ENCODE results near the gene NFIB. TPM values are rescaled to one million over a fixed set of nuclear protein-coding genes. Genes with fewer than 3 reads are reported as not detected.

Gene NFIB
- total and polyA plus RNA-seq, 2 experiments from 2014 or later: 5.7 to 13.9 TPM

DNA sequence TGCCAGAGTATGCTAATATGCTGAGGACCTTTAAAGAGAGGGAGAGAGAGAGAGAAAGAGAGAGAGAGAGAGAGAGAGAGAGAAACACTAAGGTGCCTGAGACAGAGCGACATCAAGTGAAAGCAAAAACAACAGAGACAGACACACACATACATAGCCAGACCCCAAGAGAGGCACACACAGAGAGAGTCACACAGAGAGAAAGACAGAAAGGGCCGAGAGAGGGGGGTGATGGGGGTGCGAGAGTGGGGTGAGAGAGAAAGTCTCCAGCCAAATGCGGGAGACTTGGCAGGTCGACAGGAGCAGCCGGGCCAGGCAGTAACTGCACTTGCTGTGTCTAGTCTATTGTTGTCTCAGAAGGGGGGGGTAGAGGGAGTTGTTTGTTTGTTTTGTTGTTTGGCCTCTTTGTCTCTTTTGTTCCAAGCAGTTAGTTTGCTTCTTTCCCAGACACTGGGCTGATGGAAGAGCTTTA lies 30.1 kb upstream of the NFIB start:
- Histone ChIP-seq H3K36me3 (no peaks in the 10 kb centered on the region), H3K27me3 (peaks cover 100% of the 10 kb centered on the region), H3K4me3 (no peak overlapping the region), H3K27ac (no peak overlapping the region), H3K4me1 (ENCODE audit: low read depth) (peaks cover 12% of the 10 kb centered on the region), H3K9me3 (ENCODE audit: low read depth) (no peaks in the 10 kb centered on the region)
- no peak for DNase-seq (ENCODE audit: low read depth in 1 of 2, low spot score in 1 of 2)
- TF ChIP-seq, protein P1, sequence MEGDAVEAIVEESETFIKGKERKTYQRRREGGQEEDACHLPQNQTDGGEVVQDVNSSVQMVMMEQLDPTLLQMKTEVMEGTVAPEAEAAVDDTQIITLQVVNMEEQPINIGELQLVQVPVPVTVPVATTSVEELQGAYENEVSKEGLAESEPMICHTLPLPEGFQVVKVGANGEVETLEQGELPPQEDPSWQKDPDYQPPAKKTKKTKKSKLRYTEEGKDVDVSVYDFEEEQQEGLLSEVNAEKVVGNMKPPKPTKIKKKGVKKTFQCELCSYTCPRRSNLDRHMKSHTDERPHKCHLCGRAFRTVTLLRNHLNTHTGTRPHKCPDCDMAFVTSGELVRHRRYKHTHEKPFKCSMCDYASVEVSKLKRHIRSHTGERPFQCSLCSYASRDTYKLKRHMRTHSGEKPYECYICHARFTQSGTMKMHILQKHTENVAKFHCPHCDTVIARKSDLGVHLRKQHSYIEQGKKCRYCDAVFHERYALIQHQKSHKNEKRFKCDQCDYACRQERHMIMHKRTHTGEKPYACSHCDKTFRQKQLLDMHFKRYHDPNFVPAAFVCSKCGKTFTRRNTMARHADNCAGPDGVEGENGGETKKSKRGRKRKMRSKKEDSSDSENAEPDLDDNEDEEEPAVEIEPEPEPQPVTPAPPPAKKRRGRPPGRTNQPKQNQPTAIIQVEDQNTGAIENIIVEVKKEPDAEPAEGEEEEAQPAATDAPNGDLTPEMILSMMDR (IDR thresholded peaks at IDR 0.05; ENCODE audit: low read depth, low read length): no peak

DNA sequence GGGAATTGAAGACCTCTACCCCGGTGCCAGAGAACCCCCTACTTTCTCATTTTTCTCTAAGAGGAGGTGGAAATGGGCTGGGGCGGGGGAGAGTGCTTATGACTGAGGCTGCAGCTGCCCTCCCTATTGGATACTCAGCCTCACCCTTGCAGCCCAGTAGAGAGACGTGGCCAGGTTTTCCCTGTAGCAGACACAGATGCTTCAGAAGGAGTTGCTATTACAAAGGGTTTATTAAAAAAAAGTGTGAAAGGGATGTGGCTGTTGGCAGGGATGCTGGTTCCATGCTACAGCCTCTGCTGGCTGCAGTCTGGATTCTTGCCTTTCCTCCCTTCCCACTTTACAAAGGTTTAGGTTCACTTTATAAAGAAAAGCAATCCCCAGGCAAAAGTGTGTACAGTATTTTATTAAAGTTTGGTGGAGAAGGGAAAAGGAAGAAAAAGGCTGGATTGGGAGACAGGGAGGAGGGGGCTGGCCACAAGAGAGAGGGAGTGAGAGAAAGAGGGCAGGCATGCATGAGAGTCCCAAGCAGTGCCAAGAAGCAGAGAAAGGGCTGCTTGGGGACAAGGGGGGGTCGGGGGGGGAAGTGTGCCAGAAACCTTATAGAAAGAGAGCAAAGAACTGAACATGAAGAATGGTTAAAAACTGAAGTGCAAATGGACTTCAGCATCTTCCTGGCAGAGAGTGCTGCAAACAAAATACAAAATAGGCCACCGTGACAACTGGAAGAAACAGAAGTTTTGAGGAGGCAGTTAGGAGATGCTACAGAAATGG lies 29.5 kb upstream of the NFIB start:
- TF ChIP-seq, protein P1 (IDR thresholded peaks at IDR 0.05; ENCODE audit: low read depth, low read length): no peak
- Histone ChIP-seq H3K36me3 (no peaks in the 10 kb centered on the region), H3K27ac (no peak overlapping the region), H3K4me3 (no peak overlapping the region), H3K9me3 (ENCODE audit: low read depth) (no peaks in the 10 kb centered on the region), H3K27me3 (peaks cover 97% of the 10 kb centered on the region), H3K4me1 (ENCODE audit: low read depth) (peaks cover 8% of the 10 kb centered on the region)
- no peak for DNase-seq (ENCODE audit: low read depth in 1 of 2, low spot score in 1 of 2)

DNA sequence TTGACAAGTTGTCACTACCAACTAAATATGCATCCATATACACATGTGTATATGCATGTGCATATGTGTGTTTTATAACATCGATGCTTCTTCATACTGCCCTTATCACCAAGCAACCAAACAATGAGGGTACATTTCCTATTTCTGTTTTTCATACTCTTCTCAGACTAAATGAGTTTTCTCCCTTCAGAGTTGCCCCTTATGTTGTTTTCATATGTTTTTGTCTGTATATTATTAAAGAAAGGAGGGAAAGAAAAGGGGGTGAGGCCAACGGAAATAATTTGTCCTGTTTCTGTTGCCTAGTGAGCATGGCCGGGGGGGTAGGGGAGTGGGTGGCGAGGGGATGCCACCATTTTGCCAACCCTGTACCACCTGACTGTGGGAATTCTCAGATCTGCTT lies 28.8 kb upstream of the NFIB start:
- no peak for DNase-seq (ENCODE audit: low read depth in 1 of 2, low spot score in 1 of 2)
- TF ChIP-seq, protein P1 (IDR thresholded peaks at IDR 0.05; ENCODE audit: low read depth, low read length): no peak
- H3K27ac ChIP-seq: no peak overlapping the region
- H3K4me3 ChIP-seq: no peak overlapping the region
- no peaks in the 10 kb centered on the region for H3K9me3 ChIP-seq (ENCODE audit: low read depth)
- peaks cover 90% of the 10 kb centered on the region for H3K27me3 ChIP-seq
- no peaks in the 10 kb centered on the region for H3K36me3 ChIP-seq
- H3K4me1 ChIP-seq (ENCODE audit: low read depth): peaks cover 8% of the 10 kb centered on the region

DNA sequence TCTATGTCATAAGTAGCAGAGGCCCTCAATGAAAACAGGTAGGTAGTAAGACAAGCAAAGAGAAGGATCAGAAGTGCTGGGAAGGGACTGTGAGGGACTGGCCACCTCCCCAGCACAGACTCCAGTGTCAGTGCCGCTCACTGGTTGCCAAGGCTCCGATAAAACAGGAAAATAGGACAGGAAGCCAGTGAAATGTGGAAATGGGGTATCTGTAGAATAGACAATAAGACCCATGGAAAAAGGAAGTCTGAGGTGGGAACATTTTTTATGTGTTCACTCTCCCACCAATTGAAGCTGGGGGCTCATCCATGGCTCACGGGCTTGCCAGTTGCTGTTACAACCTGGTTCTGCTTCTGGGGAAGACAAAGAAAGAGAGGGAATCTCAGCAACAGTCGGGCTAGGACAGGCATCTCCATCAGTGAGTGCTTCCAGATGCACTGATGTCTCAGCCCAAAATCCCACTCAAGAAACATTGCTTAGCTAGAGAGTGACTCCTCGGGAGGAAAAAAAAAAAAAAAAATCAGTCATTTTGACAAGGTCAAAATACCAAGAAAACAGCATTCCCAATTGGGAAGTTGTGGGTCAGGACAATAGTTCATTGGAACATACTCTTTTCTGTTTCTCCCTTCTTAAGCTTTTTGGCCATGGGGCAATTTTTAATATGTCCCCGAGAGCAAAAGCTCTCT lies 27.6 kb upstream of the NFIB start:
- Histone ChIP-seq H3K4me1 (ENCODE audit: low read depth) (peaks cover under 1% of the 10 kb centered on the region), H3K4me3 (no peak overlapping the region), H3K36me3 (no peaks in the 10 kb centered on the region), H3K27me3 (peaks cover 83% of the 10 kb centered on the region), H3K9me3 (ENCODE audit: low read depth) (no peaks in the 10 kb centered on the region), H3K27ac (no peak overlapping the region)
- DNase-seq (ENCODE audit: low read depth in 1 of 2, low spot score in 1 of 2): no peak
- TF ChIP-seq, protein P1 (IDR thresholded peaks at IDR 0.05; ENCODE audit: low read depth, low read length): no peak

DNA sequence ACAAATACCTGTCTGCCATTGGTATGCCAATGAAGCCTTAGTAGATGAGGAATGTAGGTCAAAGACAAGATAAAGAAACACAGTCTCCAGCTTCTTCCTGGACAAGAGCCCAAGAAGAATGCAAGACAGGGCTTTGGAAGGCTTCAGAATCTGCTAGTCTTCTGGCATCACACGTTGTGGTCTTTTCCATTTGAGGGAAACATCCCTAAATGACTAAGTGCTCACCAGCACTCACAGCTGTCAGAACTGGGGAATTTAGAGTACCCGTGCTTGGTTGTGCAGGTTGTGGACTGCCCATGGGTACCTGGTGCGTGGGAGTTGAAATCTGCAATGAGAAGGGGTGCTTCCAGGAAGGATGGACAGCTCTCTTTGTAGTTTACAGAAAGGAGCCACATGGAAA lies 27.1 kb upstream of the NFIB start:
- no peaks in the 10 kb centered on the region for H3K4me1 ChIP-seq (ENCODE audit: low read depth)
- no peak for DNase-seq (ENCODE audit: low read depth in 1 of 2, low spot score in 1 of 2)
- H3K9me3 ChIP-seq (ENCODE audit: low read depth): no peaks in the 10 kb centered on the region
- TF ChIP-seq, protein P1 (IDR thresholded peaks at IDR 0.05; ENCODE audit: low read depth, low read length): no peak
- no peak overlapping the region for H3K4me3 ChIP-seq
- H3K27me3 ChIP-seq: peaks cover 77% of the 10 kb centered on the region
- no peak overlapping the region for H3K27ac ChIP-seq
- H3K36me3 ChIP-seq: no peaks in the 10 kb centered on the region

Measured in cardiac muscle cell (in vitro differentiated cells and primary cell).